HEK293 (cell line): ENCODE results near the gene TMEM39B.

Experiments used
- ATF2 ChIP-seq: fragments of 450-650 bp; formaldehyde crosslinking; IDR thresholded peaks from 2 replicates; pipeline ENCODE4 v1.5.1; 2016; ENCODE audit warnings: missing biosample characterization, missing genetic modification characterization, low read depth
- REST ChIP-seq: fragments of 450-650 bp; formaldehyde crosslinking; IDR thresholded peaks from 2 replicates; pipeline ENCODE4 v1.5.1; 2016; ENCODE audit warnings: missing biosample characterization, missing genetic modification characterization
- TRIM28 ChIP-seq: IDR thresholded peaks from 2 replicates; pipeline ENCODE4 v1.6.1; 2011; ENCODE audit warnings: low read length, control low read depth, borderline replicate concordance
- ZNF23 ChIP-seq: fragments of 450-650 bp; formaldehyde crosslinking; IDR thresholded peaks from 2 replicates; pipeline ENCODE4 v1.5.1; 2016; ENCODE audit warnings: missing biosample characterization, missing genetic modification characterization, borderline replicate concordance
- ZNF302 ChIP-seq: fragments of 450-650 bp; formaldehyde crosslinking; IDR thresholded peaks from 2 replicates; pipeline ENCODE4 v1.5.1; 2016; ENCODE audit warnings: missing biosample characterization, missing genetic modification characterization, low read depth
- ZNF394 ChIP-seq: fragments of 450-650 bp; formaldehyde crosslinking; IDR thresholded peaks from 2 replicates; pipeline ENCODE4 v1.5.1; 2016; ENCODE audit warnings: missing biosample characterization, missing genetic modification characterization, mild to moderate bottlenecking, moderate library complexity, borderline replicate concordance
- ZNF785 ChIP-seq: fragments of 450-650 bp; formaldehyde crosslinking; IDR thresholded peaks from 2 replicates; pipeline ENCODE4 v1.5.1; 2016; ENCODE audit warnings: missing biosample characterization, missing genetic modification characterization
- TF ChIP-seq, protein P1 (sequence below): fragments of 450-650 bp; formaldehyde crosslinking; IDR thresholded peaks from 2 replicates; pipeline ENCODE4 v1.5.1; 2016; ENCODE audit warnings: missing biosample characterization, missing genetic modification characterization
- TF ChIP-seq, protein P2 (sequence below): fragments of 450-650 bp; formaldehyde crosslinking; IDR thresholded peaks from 2 replicates; pipeline ENCODE4 v1.5.1; 2016; ENCODE audit warnings: missing biosample characterization, missing genetic modification characterization

- no peak for TF ChIP-seq ATF2 (tag by site-specific recombination)
- TF ChIP-seq, protein P1, sequence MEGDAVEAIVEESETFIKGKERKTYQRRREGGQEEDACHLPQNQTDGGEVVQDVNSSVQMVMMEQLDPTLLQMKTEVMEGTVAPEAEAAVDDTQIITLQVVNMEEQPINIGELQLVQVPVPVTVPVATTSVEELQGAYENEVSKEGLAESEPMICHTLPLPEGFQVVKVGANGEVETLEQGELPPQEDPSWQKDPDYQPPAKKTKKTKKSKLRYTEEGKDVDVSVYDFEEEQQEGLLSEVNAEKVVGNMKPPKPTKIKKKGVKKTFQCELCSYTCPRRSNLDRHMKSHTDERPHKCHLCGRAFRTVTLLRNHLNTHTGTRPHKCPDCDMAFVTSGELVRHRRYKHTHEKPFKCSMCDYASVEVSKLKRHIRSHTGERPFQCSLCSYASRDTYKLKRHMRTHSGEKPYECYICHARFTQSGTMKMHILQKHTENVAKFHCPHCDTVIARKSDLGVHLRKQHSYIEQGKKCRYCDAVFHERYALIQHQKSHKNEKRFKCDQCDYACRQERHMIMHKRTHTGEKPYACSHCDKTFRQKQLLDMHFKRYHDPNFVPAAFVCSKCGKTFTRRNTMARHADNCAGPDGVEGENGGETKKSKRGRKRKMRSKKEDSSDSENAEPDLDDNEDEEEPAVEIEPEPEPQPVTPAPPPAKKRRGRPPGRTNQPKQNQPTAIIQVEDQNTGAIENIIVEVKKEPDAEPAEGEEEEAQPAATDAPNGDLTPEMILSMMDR (tag by site-specific recombination): no peak
- no peak for TF ChIP-seq TRIM28
- no peak for TF ChIP-seq ZNF23 (tag by site-specific recombination)
- TF ChIP-seq, protein P2, sequence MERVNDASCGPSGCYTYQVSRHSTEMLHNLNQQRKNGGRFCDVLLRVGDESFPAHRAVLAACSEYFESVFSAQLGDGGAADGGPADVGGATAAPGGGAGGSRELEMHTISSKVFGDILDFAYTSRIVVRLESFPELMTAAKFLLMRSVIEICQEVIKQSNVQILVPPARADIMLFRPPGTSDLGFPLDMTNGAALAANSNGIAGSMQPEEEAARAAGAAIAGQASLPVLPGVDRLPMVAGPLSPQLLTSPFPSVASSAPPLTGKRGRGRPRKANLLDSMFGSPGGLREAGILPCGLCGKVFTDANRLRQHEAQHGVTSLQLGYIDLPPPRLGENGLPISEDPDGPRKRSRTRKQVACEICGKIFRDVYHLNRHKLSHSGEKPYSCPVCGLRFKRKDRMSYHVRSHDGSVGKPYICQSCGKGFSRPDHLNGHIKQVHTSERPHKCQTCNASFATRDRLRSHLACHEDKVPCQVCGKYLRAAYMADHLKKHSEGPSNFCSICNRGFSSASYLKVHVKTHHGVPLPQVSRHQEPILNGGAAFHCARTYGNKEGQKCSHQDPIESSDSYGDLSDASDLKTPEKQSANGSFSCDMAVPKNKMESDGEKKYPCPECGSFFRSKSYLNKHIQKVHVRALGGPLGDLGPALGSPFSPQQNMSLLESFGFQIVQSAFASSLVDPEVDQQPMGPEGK (tag by site-specific recombination): no peak
- TF ChIP-seq ZNF302 (tag by site-specific recombination): no peak
- no peak for TF ChIP-seq ZNF394 (tag by site-specific recombination)
- no peak for TF ChIP-seq REST (tag by site-specific recombination)
- TF ChIP-seq ZNF785 (tag by site-specific recombination): no peak
Observed at GRCh38 chr1:32142446-32143301, 69.9 kb downstream of the TMEM39B start.
